ENCODE measurements around the gene UNC5CL.

DNA sequence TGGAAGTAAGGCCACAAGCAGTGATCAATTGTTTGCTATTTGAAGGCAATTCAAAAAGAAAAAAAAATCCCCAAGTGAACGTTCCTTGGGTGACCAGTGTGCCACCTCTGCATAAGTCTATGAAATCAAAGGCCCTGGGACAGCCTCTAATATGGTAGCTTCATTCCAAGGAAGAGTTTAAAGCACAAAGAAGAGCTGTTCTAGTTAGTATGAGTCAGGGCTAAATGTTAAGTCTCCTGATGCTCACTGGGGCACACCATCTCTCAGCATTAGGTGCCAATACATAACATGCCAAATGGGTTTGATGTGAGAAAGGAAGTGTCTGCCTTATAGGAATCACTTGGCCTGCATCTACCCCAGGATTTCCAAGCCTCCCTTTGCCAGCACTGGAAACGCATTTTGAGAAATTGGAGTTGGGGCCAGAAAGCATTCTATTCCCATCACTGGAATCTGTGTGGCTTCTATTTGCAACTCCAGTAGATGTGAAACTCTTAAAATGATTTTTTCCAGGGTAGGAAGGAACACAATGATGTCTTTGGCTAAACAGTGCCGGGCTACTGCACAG lies 13.0 kb downstream of the UNC5CL start:
- TF ChIP-seq, protein P1, sequence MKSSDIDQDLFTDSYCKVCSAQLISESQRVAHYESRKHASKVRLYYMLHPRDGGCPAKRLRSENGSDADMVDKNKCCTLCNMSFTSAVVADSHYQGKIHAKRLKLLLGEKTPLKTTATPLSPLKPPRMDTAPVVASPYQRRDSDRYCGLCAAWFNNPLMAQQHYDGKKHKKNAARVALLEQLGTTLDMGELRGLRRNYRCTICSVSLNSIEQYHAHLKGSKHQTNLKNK (CRISPR knock-in tag; IDR thresholded peaks at IDR 0.05): no peak
- TF ChIP-seq CTCF (IDR thresholded peaks at IDR 0.05) (no peak), JUN (CRISPR knock-in tag; IDR thresholded peaks at IDR 0.05) (no peak), AR (CRISPR knock-in tag; IDR thresholded peaks at IDR 0.05) (no peak), CREB1 (CRISPR knock-in tag; IDR thresholded peaks at IDR 0.05) (no peak), NR1H2 (CRISPR knock-in tag; IDR thresholded peaks at IDR 0.05) (no peak)
- TF ChIP-seq, protein P2, sequence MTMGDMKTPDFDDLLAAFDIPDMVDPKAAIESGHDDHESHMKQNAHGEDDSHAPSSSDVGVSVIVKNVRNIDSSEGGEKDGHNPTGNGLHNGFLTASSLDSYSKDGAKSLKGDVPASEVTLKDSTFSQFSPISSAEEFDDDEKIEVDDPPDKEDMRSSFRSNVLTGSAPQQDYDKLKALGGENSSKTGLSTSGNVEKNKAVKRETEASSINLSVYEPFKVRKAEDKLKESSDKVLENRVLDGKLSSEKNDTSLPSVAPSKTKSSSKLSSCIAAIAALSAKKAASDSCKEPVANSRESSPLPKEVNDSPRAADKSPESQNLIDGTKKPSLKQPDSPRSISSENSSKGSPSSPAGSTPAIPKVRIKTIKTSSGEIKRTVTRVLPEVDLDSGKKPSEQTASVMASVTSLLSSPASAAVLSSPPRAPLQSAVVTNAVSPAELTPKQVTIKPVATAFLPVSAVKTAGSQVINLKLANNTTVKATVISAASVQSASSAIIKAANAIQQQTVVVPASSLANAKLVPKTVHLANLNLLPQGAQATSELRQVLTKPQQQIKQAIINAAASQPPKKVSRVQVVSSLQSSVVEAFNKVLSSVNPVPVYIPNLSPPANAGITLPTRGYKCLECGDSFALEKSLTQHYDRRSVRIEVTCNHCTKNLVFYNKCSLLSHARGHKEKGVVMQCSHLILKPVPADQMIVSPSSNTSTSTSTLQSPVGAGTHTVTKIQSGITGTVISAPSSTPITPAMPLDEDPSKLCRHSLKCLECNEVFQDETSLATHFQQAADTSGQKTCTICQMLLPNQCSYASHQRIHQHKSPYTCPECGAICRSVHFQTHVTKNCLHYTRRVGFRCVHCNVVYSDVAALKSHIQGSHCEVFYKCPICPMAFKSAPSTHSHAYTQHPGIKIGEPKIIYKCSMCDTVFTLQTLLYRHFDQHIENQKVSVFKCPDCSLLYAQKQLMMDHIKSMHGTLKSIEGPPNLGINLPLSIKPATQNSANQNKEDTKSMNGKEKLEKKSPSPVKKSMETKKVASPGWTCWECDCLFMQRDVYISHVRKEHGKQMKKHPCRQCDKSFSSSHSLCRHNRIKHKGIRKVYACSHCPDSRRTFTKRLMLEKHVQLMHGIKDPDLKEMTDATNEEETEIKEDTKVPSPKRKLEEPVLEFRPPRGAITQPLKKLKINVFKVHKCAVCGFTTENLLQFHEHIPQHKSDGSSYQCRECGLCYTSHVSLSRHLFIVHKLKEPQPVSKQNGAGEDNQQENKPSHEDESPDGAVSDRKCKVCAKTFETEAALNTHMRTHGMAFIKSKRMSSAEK (CRISPR knock-in tag; IDR thresholded peaks at IDR 0.05; ENCODE audit: borderline replicate concordance): no peak

Data from WTC11 (cell line).